ENCODE measurements around the gene WIZ. TPM values are rescaled to one million over a fixed set of nuclear protein-coding genes. Genes with fewer than 3 reads are reported as not detected.
"Not testable (repeated sequence)": the region's sequence is repeated elsewhere in the genome, so short reads cannot be mapped to it uniquely, and the experiment has no call there.

The WIZ gene
- total RNA-seq, 4 donors from 2014 or later: 23.0 to 48.5 (median 29.6) TPM

- peak; percentile 48 to 51 for DNase-seq
Observed at GRCh38 chr19:15418231-15418578, 31.6 kb downstream of the WIZ start.

GRCh38 chr19:15417699-15418098 lies 32.1 kb downstream of the WIZ start:
- Histone ChIP-seq H3K9me3 (no peaks in the 10 kb centered on the region), H3K27ac (peak overlapping the region; percentile 82 to 92 (median 90)), H3K36me3 (peaks cover 3 to 5% of the 10 kb centered on the region in 2 donors), H3K4me1 (peaks cover 42 to 51% of the 10 kb centered on the region in 2 donors), H3K27me3 (no peaks in the 10 kb centered on the region), H3K4me3 (replicated peaks in 1 of 3) (peak overlapping the region; percentile 33 to 99 (median 56))
- 5 to 7% methylated on average over 9 of the region's 9 CpGs for WGBS, 2 donors
- no peak for TF ChIP-seq CTCF (IDR thresholded peaks at IDR 0.05)
- no peak for TF ChIP-seq POLR2A (IDR thresholded peaks at IDR 0.05)
- DNase-seq: peak in 1 of 2 donors; percentile 14
- intact Hi-C loops (cut with DNase I): loop anchor here (5.0 to 10.0 kb wide), 2 partner anchors 35 to 153 kb away; no protein-coding TSS in a partner anchor

More at GRCh38 chr19:15418231-15418578, 31.6 kb downstream of the WIZ start:
- 0 to 2% methylated on average over 16 of the region's 16 CpGs for WGBS, 2 donors
- TF ChIP-seq CTCF (IDR thresholded peaks at IDR 0.05) (no peak), POLR2A (IDR thresholded peaks at IDR 0.05) (no peak)
- H3K36me3 ChIP-seq: peaks cover 8 to 11% of the 10 kb centered on the region in 2 donors
- peaks cover 37 to 46% of the 10 kb centered on the region in 2 donors for H3K4me1 ChIP-seq
- peak overlapping the region; percentile 82 to 92 (median 90) for H3K27ac ChIP-seq
- no peaks in the 10 kb centered on the region for H3K27me3 ChIP-seq
- no peaks in the 10 kb centered on the region for H3K9me3 ChIP-seq
- intact Hi-C loops (cut with DNase I): loop anchor here (5.0 to 10.0 kb wide), 2 partner anchors 36 to 153 kb away; no protein-coding TSS in a partner anchor
- peak overlapping the region; percentile 33 to 99 (median 56) for H3K4me3 ChIP-seq (replicated peaks in 1 of 3)

GRCh38 chr19:15412832-15413231 lies 36.9 kb downstream of the WIZ start:
- intact Hi-C loops (cut with DNase I): loop anchor here (10.0 kb wide), 1 partner anchor 148 kb away; no protein-coding TSS in a partner anchor
- TF ChIP-seq POLR2A (IDR thresholded peaks at IDR 0.05) (no peak), CTCF (IDR thresholded peaks at IDR 0.05) (no peak)
- H3K4me3 ChIP-seq (replicated peaks in 1 of 3): no peak overlapping the region
- no peaks in the 10 kb centered on the region for H3K9me3 ChIP-seq
- H3K27me3 ChIP-seq: no peaks in the 10 kb centered on the region
- WGBS, 2 donors: 83 to 84% methylated on average over 4 of the region's 4 CpGs
- no peak for DNase-seq
- H3K27ac ChIP-seq: no peak overlapping the region
- peaks cover 9 to 10% of the 10 kb centered on the region in 2 donors for H3K36me3 ChIP-seq
- H3K4me1 ChIP-seq: peaks cover 41 to 71% of the 10 kb centered on the region in 2 donors

- H3K4me3 ChIP-seq (replicated peaks in 1 of 3): not testable (repeated sequence)
Observed at GRCh38 chr19:15411351-15411750, 38.4 kb downstream of the WIZ start.

DNA sequence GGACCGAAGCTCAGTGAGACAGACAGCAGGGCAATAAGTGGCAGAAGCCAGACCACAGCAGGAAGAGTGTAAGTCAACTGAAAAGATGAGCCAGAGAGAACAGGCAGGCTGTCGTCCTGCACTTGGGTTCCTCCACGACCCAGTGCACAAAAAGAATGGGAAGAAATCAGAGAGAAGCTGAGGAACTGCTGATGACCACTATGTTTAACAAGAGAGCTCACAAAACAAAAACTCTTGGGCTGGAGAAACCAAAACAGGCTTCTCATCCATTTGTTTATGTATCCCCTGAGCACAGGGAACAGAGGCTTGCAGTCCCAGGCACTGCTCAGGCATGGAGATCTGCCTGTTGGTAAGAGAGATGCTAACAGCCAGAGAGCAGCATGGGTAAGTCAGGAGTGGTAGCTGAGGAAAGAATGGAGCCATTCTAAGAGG lies 45.0 kb downstream of the WIZ start:
- no peak overlapping the region for H3K4me3 ChIP-seq (replicated peaks in 1 of 3)
- no peak for TF ChIP-seq POLR2A (IDR thresholded peaks at IDR 0.05)
- intact Hi-C loops (cut with DNase I): no loop called here
- H3K27me3 ChIP-seq: no peaks in the 10 kb centered on the region
- WGBS, 2 donors: 31 to 43% methylated on average over 3 of the region's 3 CpGs
- peaks cover 13 to 33% of the 10 kb centered on the region in 2 donors for H3K4me1 ChIP-seq
- no peak for DNase-seq
- H3K27ac ChIP-seq: peak overlapping the region in 2 of 3 donors; percentile 17 to 18
- no peaks in the 10 kb centered on the region for H3K9me3 ChIP-seq
- H3K36me3 ChIP-seq: peaks cover 26 to 35% of the 10 kb centered on the region in 2 donors

More at GRCh38 chr19:15411351-15411750, 38.4 kb downstream of the WIZ start:
- intact Hi-C loops (cut with DNase I): loop anchor here (10.0 kb wide), 1 partner anchor 147 kb away; no protein-coding TSS in a partner anchor
- not testable (repeated sequence) for H3K36me3 ChIP-seq, H3K9me3 ChIP-seq, H3K27me3 ChIP-seq, H3K27ac ChIP-seq
- peak in 1 of 2 donors; percentile 11 for DNase-seq
- peaks cover 26 to 67% of the 10 kb centered on the region in 2 donors for H3K4me1 ChIP-seq
- 78 to 91% methylated on average over 2 of the region's 2 CpGs for WGBS, 2 donors

- intact Hi-C loops (cut with DNase I): no loop called here
- WGBS, 2 donors: 80 to 82% methylated on average over 7 of the region's 7 CpGs
- no peak overlapping the region for H3K4me3 ChIP-seq (replicated peaks in 1 of 3)
- no peak for DNase-seq
- H3K4me1 ChIP-seq: peaks cover 13 to 33% of the 10 kb centered on the region in 2 donors
- H3K27ac ChIP-seq: peak overlapping the region in 2 of 3 donors; percentile 17 to 18
- no peaks in the 10 kb centered on the region for H3K9me3 ChIP-seq
- TF ChIP-seq CTCF (IDR thresholded peaks at IDR 0.05) (no peak), POLR2A (IDR thresholded peaks at IDR 0.05) (no peak)
- no peaks in the 10 kb centered on the region for H3K27me3 ChIP-seq
- H3K36me3 ChIP-seq: peaks cover 29 to 36% of the 10 kb centered on the region in 2 donors
Observed at GRCh38 chr19:15404097-15404779, 45.5 kb downstream of the WIZ start.
